CD14-positive monocyte (primary cell): Measurements from ENCODE around the gene NEK6. TPM values are rescaled to one million over a fixed set of nuclear protein-coding genes. Genes with fewer than 3 reads are reported as not detected.

Experiments
- DNase-seq, 3 donors: peaks; one replicate each; pipeline ENCODE4 v3.0.0-alpha.2; 2011 to 2022
- H2AFZ ChIP-seq: 2 replicates; pipeline ENCODE4 v1.6.0; 2012; ENCODE audit warnings: mild to moderate bottlenecking, low read depth, low read length, inconsistent platforms; ENCODE audit not compliant: insufficient read depth, poor library complexity, severe bottlenecking
- H3K27ac ChIP-seq, 2 donors: 1 replicate in 1 of 2; 2 replicates in 1 of 2; pipeline ENCODE4 v1.5.1; 2012 to 2013; ENCODE audit warnings: low read length in 2 of 2, control low read depth in 1 of 2, inconsistent platforms in 1 of 2, low read depth in 1 of 2, mild to moderate bottlenecking in 1 of 2
- H3K27me3 ChIP-seq, 2 donors: one replicate each; pipeline versions ENCODE4 v1.6.0 to v1.6.1; 2011 to 2013; ENCODE audit warnings: low read length in 2 of 2; ENCODE audit not compliant: control insufficient read depth in 2 of 2, insufficient read depth in 2 of 2
- H3K36me3 ChIP-seq, 2 donors: replicated peaks in 1 of 2; 1 replicate in 1 of 2; 2 replicates in 1 of 2; pipeline versions ENCODE4 v1.5.1 to v1.6.1; 2012 to 2013; ENCODE audit warnings: low read length in 2 of 2, control low read depth in 1 of 2, inconsistent platforms in 1 of 2, mild to moderate bottlenecking in 1 of 2; ENCODE audit not compliant: insufficient read depth in 2 of 2, control insufficient read depth in 1 of 2
- H3K4me1 ChIP-seq, 2 donors: 1 replicate in 1 of 2; 2 replicates in 1 of 2; pipeline versions ENCODE4 v1.5.1 to v1.6.1; 2012 to 2013; ENCODE audit warnings: low read length in 2 of 2, control low read depth in 1 of 2, inconsistent platforms in 1 of 2, mild to moderate bottlenecking in 1 of 2, moderate library complexity in 1 of 2; ENCODE audit not compliant: insufficient read depth in 2 of 2, control insufficient read depth in 1 of 2
- H3K4me2 ChIP-seq: replicated peaks from 2 replicates; pipeline ENCODE3; 2012; ENCODE audit warnings: low read length, moderate library complexity, mild to moderate bottlenecking; ENCODE audit not compliant: poor library complexity, severe bottlenecking; ENCODE audit errors: extremely low read depth
- H3K4me3 ChIP-seq, 3 experiments: fragments of 200-600 bp in 1 of 3; sonication (generic) in 1 of 3; replicated peaks in 1 of 3; 1 replicate in 2 of 3; 2 replicates in 1 of 3; pipeline ENCODE4 v1.5.1; 2011 to 2013; ENCODE audit warnings: low read length in 3 of 3, mild to moderate bottlenecking in 3 of 3, control low read depth in 2 of 3, low read depth in 2 of 3, inconsistent platforms in 1 of 3, moderate library complexity in 1 of 3
- H3K79me2 ChIP-seq: 2 replicates; pipeline ENCODE4 v1.6.0; 2012; ENCODE audit warnings: mild to moderate bottlenecking, control low read depth, inconsistent platforms, low read length, moderate library complexity; ENCODE audit not compliant: insufficient read depth
- H3K9ac ChIP-seq: 2 replicates; pipeline ENCODE4 v1.6.0; 2017; ENCODE audit warnings: low read length, mild to moderate bottlenecking; ENCODE audit not compliant: insufficient read depth, poor library complexity, severe bottlenecking
- H3K9me3 ChIP-seq, 2 donors: replicated peaks in 1 of 2; 1 replicate in 1 of 2; 2 replicates in 1 of 2; pipeline versions ENCODE4 v1.5.1 to v1.6.1; 2012 to 2013; ENCODE audit warnings: low read length in 2 of 2, control low read depth in 1 of 2; ENCODE audit not compliant: control insufficient read depth in 1 of 2, insufficient read depth in 1 of 2
- H4K20me1 ChIP-seq: 2 replicates; pipeline ENCODE4 v1.6.0; 2012; ENCODE audit warnings: mild to moderate bottlenecking, low read length, control low read depth, moderate library complexity; ENCODE audit not compliant: insufficient read depth
- H3K27ac Mint-ChIP-seq, 7 donors: one replicate each; pipeline ENCODE4 v1.8.0; 2020; ENCODE audit warnings: mild to moderate bottlenecking in 7 of 7, mixed read lengths in 7 of 7, moderate library complexity in 6 of 7, inconsistent platforms in 2 of 7
- H3K27me3 Mint-ChIP-seq, 3 donors: one replicate each; pipeline ENCODE4 v1.8.0; 2021 to 2022; ENCODE audit warnings: low read depth in 3 of 3, mild to moderate bottlenecking in 3 of 3, mixed read lengths in 3 of 3, moderate library complexity in 3 of 3, inconsistent platforms in 1 of 3
- H3K36me3 Mint-ChIP-seq, 2 donors: one replicate each; pipeline ENCODE4 v1.8.0; 2020; ENCODE audit warnings: mixed read lengths in 2 of 2, inconsistent platforms in 1 of 2, mild to moderate bottlenecking in 1 of 2
- H3K4me1 Mint-ChIP-seq: one replicate; pipeline ENCODE4 v1.8.0; 2020; ENCODE audit warnings: mild to moderate bottlenecking, mixed read lengths
- H3K4me3 Mint-ChIP-seq, 2 donors: one replicate each; pipeline ENCODE4 v1.8.0; 2020; ENCODE audit warnings: mild to moderate bottlenecking in 2 of 2, mixed read lengths in 2 of 2, moderate library complexity in 1 of 2
- H3K9me3 Mint-ChIP-seq, 7 donors: one replicate each; pipeline ENCODE4 v1.8.0; 2020 to 2022; ENCODE audit warnings: mixed read lengths in 7 of 7, mild to moderate bottlenecking in 6 of 7, moderate library complexity in 6 of 7, inconsistent platforms in 2 of 7
- WGBS: methylation state at CpG from one replicate; pipeline ENCODE4 v1.1.5; 2013; ENCODE audit warnings: missing lambda C conversion rate; ENCODE audit not compliant: insufficient coverage; 5-methylcytosine and 5-hydroxymethylcytosine counted together
- intact Hi-C, 2 donors: fragments of 100-400 bp; cut with micrococcal nuclease; formaldehyde crosslinking; loops; one replicate each; pipeline versions ENCODE4 v1.15.0 to v1.15.1; 2023
- polyA plus RNA-seq, 3 donors: library from polyadenylated mRNA; depleted of rRNA in 1 of 3; unstranded in 2 of 3; stranded (reverse) in 1 of 3; fragments of 300-500 nt in 2 of 3; fragments of >200 nt in 1 of 3; fragmentation: Illumina TruSeq in 2 of 3; gene quantifications; 1 replicate in 2 of 3; 2 replicates in 1 of 3; pipeline ENCODE4 v1.2.3, GENCODE V29; 2012 to 2021
- TF ChIP-seq, protein P1 (sequence below): fragments of 200-600 bp; IDR thresholded peaks from one replicate; pipeline ENCODE4 v1.8.0; 2022; ENCODE audit warnings: antibody characterized with exemption, mild to moderate bottlenecking

NEK6 gene
- polyA plus RNA-seq, 3 donors = 26.1 to 46.0 (median 35.8) TPM

DNA sequence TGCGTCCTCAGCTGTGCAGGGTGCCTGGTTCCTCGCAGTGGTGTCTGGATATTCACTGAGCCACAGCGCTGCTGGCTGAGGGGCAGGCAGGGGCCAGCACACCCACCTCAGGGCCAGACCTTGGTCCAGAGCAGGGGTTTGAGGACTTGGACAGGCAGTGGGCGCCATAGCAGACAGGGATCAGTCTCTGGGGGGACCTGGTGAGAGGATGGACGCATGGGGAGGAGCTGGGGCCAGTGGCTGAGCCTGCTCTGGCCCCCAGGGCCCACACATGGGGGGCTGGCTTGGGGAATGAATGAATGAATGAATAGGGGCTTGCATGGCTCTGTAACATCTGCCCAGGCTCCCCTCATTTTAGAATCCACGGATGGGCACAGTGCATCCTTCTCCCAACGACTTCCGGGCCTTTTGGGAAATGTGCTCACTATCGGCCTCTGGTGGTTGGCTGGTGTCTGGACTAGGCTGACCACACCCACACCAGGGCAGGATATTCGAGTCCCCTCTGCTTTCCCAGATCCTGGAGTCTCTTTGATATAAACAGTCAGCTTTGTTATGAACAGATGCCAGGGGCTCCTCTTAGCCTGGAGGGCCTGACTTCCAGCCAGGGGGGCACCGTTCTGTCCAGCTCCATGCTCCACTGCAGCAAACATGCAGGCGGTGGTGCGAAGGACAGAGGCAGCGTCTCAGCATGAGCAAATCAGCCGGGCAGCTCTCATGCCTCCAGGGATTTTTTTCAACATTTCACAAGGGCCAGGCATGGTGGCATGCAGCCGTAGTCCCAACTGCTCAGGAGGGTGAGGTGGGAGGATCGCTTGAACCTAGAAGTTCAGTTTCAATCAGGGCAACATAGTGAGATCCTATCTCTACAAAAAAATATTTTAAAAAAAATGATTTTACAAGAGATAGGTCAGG lies 62.6 kb downstream of the NEK6 start:
- peaks cover 61 to 94% of the 10 kb centered on the region in 2 donors for H3K36me3 Mint-ChIP-seq
- intact Hi-C loops = loop anchor here (2.0 to 5.0 kb wide), 2 partner anchors 193 to 194 kb away; no protein-coding TSS in a partner anchor
- Histone ChIP-seq H3K27ac (no peak overlapping the region), H3K9me3 (no peaks in the 10 kb centered on the region), H3K9ac (no peak overlapping the region), H3K36me3 (peaks cover 59 to 88% of the 10 kb centered on the region in 2 donors), H3K4me2 (no peak overlapping the region), H3K27me3 (no peaks in the 10 kb centered on the region), H3K4me3 (no peak overlapping the region), H4K20me1 (peaks cover 92% of the 10 kb centered on the region), H2AFZ (no peak overlapping the region), H3K4me1 (peaks cover 29 to 32% of the 10 kb centered on the region in 2 donors), H3K79me2 (peaks cover 12% of the 10 kb centered on the region)
- H3K4me3 Mint-ChIP-seq = no peak overlapping the region
- peak overlapping the region in 4 of 7 donors; percentile 23 to 73 (median 62) for H3K27ac Mint-ChIP-seq
- 84% methylated on average over 11 of the region's 17 CpGs for WGBS
- H3K27me3 Mint-ChIP-seq = no peaks in the 10 kb centered on the region
- TF ChIP-seq, protein P1, sequence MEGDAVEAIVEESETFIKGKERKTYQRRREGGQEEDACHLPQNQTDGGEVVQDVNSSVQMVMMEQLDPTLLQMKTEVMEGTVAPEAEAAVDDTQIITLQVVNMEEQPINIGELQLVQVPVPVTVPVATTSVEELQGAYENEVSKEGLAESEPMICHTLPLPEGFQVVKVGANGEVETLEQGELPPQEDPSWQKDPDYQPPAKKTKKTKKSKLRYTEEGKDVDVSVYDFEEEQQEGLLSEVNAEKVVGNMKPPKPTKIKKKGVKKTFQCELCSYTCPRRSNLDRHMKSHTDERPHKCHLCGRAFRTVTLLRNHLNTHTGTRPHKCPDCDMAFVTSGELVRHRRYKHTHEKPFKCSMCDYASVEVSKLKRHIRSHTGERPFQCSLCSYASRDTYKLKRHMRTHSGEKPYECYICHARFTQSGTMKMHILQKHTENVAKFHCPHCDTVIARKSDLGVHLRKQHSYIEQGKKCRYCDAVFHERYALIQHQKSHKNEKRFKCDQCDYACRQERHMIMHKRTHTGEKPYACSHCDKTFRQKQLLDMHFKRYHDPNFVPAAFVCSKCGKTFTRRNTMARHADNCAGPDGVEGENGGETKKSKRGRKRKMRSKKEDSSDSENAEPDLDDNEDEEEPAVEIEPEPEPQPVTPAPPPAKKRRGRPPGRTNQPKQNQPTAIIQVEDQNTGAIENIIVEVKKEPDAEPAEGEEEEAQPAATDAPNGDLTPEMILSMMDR = peak; percentile 84
- no peaks in the 10 kb centered on the region for H3K9me3 Mint-ChIP-seq
- DNase-seq = peak; percentile 28 to 61 (median 55)
- H3K4me1 Mint-ChIP-seq = peaks cover 31% of the 10 kb centered on the region

DNA sequence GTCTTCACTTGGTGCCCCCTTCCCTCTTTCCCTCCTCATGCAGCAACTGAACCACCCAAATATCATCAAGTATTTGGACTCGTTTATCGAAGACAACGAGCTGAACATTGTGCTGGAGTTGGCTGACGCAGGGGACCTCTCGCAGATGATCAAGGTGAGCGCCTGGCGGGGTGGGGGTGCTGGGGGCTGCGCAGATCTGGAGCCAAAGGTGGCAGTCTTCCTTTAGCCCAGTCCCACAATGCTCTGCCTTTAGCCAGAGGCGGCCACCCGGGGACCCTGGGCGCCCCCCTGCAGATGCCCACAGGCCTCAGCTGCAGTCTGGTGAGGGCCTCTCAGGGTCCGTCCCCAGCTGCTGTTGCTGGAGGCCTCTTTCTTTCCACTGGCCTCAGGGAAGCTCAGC lies 63.7 kb downstream of the NEK6 start:
- H3K4me3 Mint-ChIP-seq = no peak overlapping the region
- no peak for DNase-seq
- peak overlapping the region in 1 of 7 donors; percentile 63 for H3K27ac Mint-ChIP-seq
- Histone ChIP-seq H3K9ac (no peak overlapping the region), H4K20me1 (peaks cover 89% of the 10 kb centered on the region), H3K27me3 (no peaks in the 10 kb centered on the region), H3K36me3 (peaks cover 57 to 88% of the 10 kb centered on the region in 2 donors), H2AFZ (no peak overlapping the region), H3K9me3 (no peaks in the 10 kb centered on the region), H3K4me2 (no peak overlapping the region), H3K79me2 (peaks cover 12% of the 10 kb centered on the region), H3K4me1 (peaks cover 29 to 32% of the 10 kb centered on the region in 2 donors), H3K4me3 (no peak overlapping the region), H3K27ac (peak overlapping the region in 1 of 2 donors; percentile 65)
- H3K36me3 Mint-ChIP-seq = peaks cover 60 to 93% of the 10 kb centered on the region in 2 donors
- TF ChIP-seq, protein P1 = no peak
- WGBS = 90% methylated on average over 10 of the region's 12 CpGs
- H3K27me3 Mint-ChIP-seq = no peaks in the 10 kb centered on the region
- no peaks in the 10 kb centered on the region for H3K9me3 Mint-ChIP-seq
- intact Hi-C loops = loop anchor here (2.0 to 5.0 kb wide), 2 partner anchors 194 to 195 kb away; no protein-coding TSS in a partner anchor
- H3K4me1 Mint-ChIP-seq = peaks cover 31% of the 10 kb centered on the region
